ENCODE results near the gene PPP2R2C.

The PPP2R2C gene

DNA sequence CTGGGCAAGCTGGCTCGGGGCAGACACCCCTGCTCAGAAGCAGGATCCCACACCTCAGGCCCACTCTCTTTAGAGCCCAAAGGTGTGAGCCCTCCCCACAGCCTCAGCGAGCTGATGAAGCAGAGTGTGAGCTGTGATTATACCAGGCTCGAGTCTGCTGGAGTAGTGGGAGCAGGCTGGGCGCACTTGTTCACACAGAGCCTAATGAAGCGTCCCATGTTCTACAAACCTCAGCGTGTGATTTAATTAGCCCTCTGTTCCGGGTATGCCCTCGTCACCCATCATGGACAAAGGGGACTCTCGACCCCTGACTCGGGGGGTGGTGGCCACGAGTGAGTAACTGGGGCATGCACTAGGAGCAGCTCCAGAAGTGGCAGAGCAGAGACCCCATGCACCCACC is 62.3 kb downstream of the PPP2R2C start:
- peaks cover 6% of the 10 kb centered on the region; the same call in 1 of the 2 replicates for H3K4me1 ChIP-seq (ENCODE audit: insufficient read depth, low read length)

DNA sequence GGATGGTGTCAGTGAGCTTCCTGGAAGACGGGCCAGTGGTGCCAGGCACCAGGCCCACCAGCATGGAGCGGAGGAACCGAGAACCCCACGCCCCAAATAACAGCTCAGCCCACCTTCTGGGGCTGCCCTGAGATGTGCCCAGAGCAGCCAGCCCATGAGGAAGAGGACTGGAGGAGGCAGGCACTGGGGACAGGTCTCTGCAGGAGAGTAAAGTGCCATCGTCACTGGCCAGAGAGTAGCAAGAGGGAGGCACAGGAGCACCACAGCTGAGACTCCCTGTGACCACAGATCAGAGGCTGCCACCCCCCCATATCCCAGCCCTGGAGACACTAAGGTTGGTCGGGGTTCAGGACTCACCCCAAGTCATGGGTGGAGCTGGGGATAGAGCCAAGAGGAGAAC is 63.0 kb downstream of the PPP2R2C start:
- Histone ChIP-seq H3K36me3 (ENCODE audit: insufficient read depth, low read length) (no peaks in the 10 kb centered on the region), H3K9me3 (ENCODE audit: control insufficient read depth, insufficient read depth, low read length) (no peaks in the 10 kb centered on the region), H3K9ac (ENCODE audit: low read depth, low read length) (no peak overlapping the region), H3K4me1 (ENCODE audit: insufficient read depth, low read length) (peaks cover 6% of the 10 kb centered on the region; the same call in 1 of the 2 replicates)

More for the DNA sequence above, 62.3 kb downstream of the PPP2R2C start:
- H3K9me3 ChIP-seq (ENCODE audit: control insufficient read depth, insufficient read depth, low read length): no peaks in the 10 kb centered on the region
- H3K36me3 ChIP-seq (ENCODE audit: insufficient read depth, low read length): no peaks in the 10 kb centered on the region
- no peak overlapping the region for H3K9ac ChIP-seq (ENCODE audit: low read depth, low read length)

DNA sequence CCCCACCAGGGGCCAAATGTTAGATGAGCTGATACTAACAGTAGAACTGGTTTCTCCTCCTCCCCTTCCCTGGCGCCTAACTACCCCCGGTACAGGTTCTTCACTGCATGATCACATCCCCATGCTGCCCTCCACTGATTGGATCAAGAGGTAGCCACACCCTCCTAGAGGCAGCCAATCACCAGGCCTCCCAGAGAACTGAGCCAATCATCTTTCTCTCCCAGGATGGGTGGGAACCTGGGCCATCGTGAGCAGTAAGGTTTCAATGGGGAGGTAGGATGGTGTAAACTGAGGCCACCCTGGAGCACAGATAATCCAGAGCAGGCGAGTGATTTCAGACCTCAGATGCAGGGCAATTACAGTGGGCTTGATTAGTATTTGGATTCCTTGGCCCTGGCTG is 64.2 kb downstream of the PPP2R2C start:
- Histone ChIP-seq H3K4me1 (ENCODE audit: insufficient read depth, low read length) (peaks cover 6% of the 10 kb centered on the region; the same call in 1 of the 2 replicates), H3K9me3 (ENCODE audit: control insufficient read depth, insufficient read depth, low read length) (no peaks in the 10 kb centered on the region), H3K36me3 (ENCODE audit: insufficient read depth, low read length) (no peaks in the 10 kb centered on the region), H3K9ac (ENCODE audit: low read depth, low read length) (no peak overlapping the region)

DNA sequence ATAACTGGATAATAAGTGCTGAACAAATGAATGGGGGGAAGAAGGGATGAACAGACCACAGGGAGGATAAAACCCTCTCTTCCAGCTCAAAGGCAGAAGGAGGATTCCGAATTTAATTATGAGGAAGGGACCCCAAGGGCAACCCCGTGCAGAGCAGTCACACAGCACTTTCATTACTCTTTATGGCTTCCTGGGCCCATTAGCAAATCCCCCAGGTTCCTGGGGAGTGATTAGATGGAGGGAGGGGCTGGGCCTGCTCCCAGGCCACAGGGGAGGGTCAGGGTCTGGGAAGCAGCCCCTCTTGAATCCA is 67.1 kb downstream of the PPP2R2C start:
- H3K9ac ChIP-seq (ENCODE audit: low read depth, low read length): no peak overlapping the region
- H3K9me3 ChIP-seq (ENCODE audit: control insufficient read depth, insufficient read depth, low read length): no peaks in the 10 kb centered on the region
- no peaks in the 10 kb centered on the region for H3K36me3 ChIP-seq (ENCODE audit: insufficient read depth, low read length)
- H3K4me1 ChIP-seq (ENCODE audit: insufficient read depth, low read length): peaks cover 6% of the 10 kb centered on the region; the same call in 1 of the 2 replicates

DNA sequence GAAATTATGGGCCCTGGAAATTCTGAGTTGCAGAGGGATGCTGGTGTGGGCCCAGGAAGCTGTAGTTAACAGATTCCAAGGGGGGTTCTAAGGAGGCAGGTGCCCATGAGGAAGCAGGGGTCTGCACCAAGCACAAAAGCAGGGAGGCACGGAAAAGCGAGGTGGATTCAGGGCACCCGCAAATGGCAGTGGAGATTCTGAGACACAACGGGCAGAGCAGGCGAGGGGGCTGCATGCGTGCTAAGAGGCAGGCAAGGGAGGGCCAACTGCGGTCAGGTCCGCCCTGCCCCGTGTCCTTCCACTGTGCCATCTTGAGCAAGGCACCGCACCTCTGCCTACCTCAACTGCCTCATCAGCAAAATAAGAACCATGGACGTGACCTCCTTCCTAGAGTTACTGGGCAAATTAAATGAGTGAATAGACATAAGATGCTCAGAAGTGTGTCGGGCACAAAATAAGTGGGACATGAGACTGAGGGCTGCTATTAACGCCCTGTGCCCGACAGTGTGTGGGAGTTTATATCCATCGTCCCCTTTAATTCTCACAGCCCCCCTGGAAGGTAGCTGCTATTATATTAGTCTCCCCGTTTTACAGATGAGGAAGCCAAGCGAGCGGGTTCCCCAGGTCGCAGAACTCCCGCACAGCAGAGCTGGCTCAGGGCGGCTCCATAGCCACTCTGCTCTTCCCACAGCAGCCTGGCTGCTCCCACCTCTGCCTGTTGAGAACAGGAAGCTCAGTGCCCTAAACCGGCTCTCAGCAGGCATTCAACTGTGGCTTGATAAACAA is 67.6 kb downstream of the PPP2R2C start:
- H3K36me3 ChIP-seq (ENCODE audit: insufficient read depth, low read length): no peaks in the 10 kb centered on the region
- no peak overlapping the region for H3K9ac ChIP-seq (ENCODE audit: low read depth, low read length)
- peaks cover 6% of the 10 kb centered on the region; the same call in 1 of the 2 replicates for H3K4me1 ChIP-seq (ENCODE audit: insufficient read depth, low read length)
- H3K9me3 ChIP-seq (ENCODE audit: control insufficient read depth, insufficient read depth, low read length): no peaks in the 10 kb centered on the region

DNA sequence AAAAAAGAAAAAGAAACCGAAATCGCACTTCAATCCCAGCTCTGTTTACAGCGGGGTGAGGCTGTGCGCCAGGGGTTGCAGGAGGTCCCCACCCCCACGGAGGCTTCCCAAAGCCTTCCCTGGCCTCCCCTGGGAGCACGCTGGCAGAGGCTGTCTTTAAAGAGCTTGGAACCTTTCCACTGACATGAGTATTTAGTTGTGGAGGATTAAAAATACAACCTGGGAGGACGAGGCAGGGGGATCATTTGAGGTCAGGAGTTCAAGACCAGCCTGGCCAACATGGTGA is 69.1 kb downstream of the PPP2R2C start:
- peaks cover 6% of the 10 kb centered on the region; the same call in 1 of the 2 replicates for H3K4me1 ChIP-seq (ENCODE audit: insufficient read depth, low read length)
- H3K36me3 ChIP-seq (ENCODE audit: insufficient read depth, low read length): no peaks in the 10 kb centered on the region
- H3K9me3 ChIP-seq (ENCODE audit: control insufficient read depth, insufficient read depth, low read length): no peaks in the 10 kb centered on the region
- no peak overlapping the region for H3K9ac ChIP-seq (ENCODE audit: low read depth, low read length)

DNA sequence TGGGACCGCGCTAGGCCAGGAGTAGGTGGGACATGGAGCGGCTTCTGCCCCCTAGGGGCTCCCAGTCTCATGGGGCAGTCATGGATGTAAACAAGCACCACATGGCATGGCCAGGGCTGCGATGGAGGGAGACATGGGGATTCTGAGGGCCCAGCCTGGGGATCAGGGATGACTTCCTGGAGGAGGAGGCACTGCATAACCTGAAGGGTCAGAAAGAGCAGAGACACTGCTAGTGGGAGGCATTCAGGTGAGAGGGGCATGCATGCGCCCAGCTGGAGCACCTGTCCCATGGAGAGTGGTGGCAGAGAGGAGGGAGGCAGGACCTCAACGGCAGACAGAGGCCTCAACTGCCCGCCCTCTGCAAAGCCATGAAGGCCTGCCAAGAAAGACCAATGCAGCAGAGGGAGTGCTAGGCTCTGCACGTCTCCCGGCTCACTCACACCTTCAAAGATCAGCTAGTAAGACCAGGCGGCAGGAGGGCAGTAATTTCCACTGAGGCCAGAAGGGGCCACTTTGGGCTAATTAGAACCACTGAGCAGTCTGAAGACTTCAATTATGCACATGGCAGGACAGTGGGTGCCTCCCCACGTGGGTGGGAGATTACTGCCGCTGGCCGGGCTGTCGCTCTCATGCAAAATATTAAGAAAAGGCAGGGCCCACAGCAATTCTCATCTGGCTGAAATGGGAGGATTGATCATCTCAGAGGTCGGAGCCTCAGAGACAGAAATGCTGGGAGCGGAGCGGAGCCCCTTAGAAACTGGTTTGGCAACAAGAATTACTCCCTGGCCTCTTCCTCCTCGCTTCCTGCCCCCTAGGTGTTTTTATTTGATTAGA is 69.6 kb downstream of the PPP2R2C start:
- no peak overlapping the region for H3K9ac ChIP-seq (ENCODE audit: low read depth, low read length)
- no peaks in the 10 kb centered on the region for H3K36me3 ChIP-seq (ENCODE audit: insufficient read depth, low read length)
- peaks cover 6% of the 10 kb centered on the region; the same call in 1 of the 2 replicates for H3K4me1 ChIP-seq (ENCODE audit: insufficient read depth, low read length)
- no peaks in the 10 kb centered on the region for H3K9me3 ChIP-seq (ENCODE audit: control insufficient read depth, insufficient read depth, low read length)

DNA sequence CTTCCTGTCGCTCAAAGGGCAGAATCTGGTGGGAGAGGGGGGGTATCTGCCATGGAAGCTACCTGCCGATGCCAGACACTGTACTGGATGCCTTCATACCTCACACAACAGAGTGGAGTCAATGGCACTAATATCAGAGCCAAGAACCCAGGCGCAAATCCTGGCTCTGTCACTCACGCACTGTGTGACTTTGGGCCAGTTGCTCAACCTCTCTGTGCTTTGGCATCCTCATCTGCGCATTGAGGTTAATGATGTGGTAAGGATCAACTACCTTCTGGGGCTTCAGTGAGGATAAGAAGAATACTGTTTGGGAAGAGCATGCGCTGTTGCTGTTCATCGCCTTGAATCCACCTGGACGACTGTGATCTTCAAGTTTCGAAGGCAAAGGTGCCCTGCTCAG is 70.6 kb downstream of the PPP2R2C start:
- Histone ChIP-seq H3K4me1 (ENCODE audit: insufficient read depth, low read length) (peaks cover 6% of the 10 kb centered on the region; the same call in 1 of the 2 replicates), H3K36me3 (ENCODE audit: insufficient read depth, low read length) (no peaks in the 10 kb centered on the region), H3K9ac (ENCODE audit: low read depth, low read length) (no peak overlapping the region), H3K9me3 (ENCODE audit: control insufficient read depth, insufficient read depth, low read length) (no peaks in the 10 kb centered on the region)

DNA sequence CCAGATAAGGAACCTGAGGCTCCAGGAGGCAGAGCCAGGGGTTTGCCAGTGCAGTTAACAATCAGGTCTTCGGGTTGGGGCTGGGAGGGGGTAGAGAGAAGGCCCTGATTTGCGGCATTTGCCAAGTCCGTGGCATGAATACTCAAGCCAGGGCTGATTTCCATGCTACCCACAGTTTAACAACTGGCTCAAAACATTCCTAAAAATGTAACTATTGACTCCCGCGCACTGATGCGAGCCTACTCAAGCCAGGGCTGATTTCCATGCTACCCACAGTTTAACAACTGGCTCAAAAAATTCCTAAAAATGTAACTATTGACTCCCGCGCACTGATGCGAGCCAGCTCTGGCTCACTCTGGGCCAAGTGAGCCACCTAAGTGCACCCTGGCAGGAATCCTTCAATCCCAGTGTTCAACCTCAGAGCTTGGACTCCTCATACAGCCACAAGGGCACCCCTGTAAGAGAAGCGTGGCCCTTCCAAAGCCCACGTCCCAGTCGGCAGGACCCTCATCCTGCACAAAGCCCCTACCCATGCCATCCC is 75.6 kb downstream of the PPP2R2C start:
- no peaks in the 10 kb centered on the region for H3K36me3 ChIP-seq (ENCODE audit: insufficient read depth, low read length)
- no peaks in the 10 kb centered on the region for H3K4me1 ChIP-seq (ENCODE audit: insufficient read depth, low read length)
- H3K9me3 ChIP-seq (ENCODE audit: control insufficient read depth, insufficient read depth, low read length): no peaks in the 10 kb centered on the region

DNA sequence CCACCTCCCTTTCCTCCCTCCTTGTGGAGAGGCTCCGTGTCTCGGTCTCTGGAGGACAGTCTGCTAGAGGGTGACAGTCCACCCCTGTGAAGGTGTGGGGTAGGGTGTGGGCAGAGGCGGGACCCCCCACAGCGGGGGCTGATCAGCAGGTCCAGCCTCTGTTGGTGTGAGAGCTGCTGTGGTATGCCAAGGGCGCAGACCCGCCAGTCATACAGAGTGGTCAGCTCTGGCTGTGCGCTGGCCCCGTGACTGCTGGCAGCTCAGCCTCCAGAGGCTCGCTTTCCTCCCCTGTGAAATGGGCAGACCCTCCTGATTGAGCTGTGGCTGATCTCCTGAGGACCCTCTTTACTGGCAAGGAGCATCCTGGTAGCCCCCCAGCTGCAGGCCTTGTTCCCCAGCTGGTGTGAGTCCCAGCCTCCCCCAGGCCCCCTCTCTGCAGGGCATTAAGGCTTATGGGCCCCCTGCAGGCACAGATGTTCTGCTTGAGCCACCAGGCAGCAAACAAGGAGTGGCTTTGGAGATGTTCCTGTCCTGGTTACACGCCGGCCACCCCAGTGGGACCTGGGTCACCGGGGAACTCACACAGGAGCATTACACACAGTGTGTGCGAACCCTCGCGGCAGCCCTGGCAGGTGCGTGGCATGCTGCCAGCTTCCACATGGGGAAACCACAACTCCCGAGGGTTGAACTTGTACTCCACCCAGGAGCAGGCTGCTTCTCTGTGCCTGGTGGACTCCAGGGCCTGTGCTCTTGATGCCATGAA is 76.8 kb downstream of the PPP2R2C start:
- no peaks in the 10 kb centered on the region for H3K36me3 ChIP-seq (ENCODE audit: insufficient read depth, low read length)

More for the DNA sequence above, 75.6 kb downstream of the PPP2R2C start:
- no peak overlapping the region for H3K9ac ChIP-seq (ENCODE audit: low read depth, low read length)

DNA sequence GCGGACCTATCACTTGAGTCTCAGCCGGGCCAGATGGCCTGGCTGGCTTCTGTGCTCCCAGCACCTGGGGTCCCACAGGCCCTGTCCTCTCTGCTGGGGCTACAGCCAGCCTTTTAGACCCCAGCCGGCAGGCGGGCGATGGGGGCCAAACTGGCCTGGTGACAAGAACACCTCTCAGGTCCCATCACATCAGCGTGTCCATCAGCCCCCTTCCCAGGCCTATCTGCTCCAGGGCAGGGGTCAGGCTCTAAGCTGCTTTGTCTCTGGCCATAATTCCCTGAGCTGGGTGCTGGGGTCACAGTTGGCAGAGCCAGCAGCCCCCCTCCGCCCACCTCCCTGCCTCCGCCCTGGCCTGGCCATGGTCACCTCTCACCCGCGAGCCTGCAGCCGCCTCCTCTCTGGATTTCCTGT is 77.7 kb downstream of the PPP2R2C start:
- no peaks in the 10 kb centered on the region for H3K9me3 ChIP-seq (ENCODE audit: control insufficient read depth, insufficient read depth, low read length)
- H3K9ac ChIP-seq (ENCODE audit: low read depth, low read length): no peak overlapping the region
- no peaks in the 10 kb centered on the region for H3K36me3 ChIP-seq (ENCODE audit: insufficient read depth, low read length)
- peaks cover 7% of the 10 kb centered on the region; the same call in 1 of the 2 replicates for H3K4me1 ChIP-seq (ENCODE audit: insufficient read depth, low read length)

More for the DNA sequence above, 76.8 kb downstream of the PPP2R2C start:
- Histone ChIP-seq H3K9ac (ENCODE audit: low read depth, low read length) (no peak overlapping the region), H3K4me1 (ENCODE audit: insufficient read depth, low read length) (peaks cover under 1% of the 10 kb centered on the region; the same call in 1 of the 2 replicates), H3K9me3 (ENCODE audit: control insufficient read depth, insufficient read depth, low read length) (no peaks in the 10 kb centered on the region)

DNA sequence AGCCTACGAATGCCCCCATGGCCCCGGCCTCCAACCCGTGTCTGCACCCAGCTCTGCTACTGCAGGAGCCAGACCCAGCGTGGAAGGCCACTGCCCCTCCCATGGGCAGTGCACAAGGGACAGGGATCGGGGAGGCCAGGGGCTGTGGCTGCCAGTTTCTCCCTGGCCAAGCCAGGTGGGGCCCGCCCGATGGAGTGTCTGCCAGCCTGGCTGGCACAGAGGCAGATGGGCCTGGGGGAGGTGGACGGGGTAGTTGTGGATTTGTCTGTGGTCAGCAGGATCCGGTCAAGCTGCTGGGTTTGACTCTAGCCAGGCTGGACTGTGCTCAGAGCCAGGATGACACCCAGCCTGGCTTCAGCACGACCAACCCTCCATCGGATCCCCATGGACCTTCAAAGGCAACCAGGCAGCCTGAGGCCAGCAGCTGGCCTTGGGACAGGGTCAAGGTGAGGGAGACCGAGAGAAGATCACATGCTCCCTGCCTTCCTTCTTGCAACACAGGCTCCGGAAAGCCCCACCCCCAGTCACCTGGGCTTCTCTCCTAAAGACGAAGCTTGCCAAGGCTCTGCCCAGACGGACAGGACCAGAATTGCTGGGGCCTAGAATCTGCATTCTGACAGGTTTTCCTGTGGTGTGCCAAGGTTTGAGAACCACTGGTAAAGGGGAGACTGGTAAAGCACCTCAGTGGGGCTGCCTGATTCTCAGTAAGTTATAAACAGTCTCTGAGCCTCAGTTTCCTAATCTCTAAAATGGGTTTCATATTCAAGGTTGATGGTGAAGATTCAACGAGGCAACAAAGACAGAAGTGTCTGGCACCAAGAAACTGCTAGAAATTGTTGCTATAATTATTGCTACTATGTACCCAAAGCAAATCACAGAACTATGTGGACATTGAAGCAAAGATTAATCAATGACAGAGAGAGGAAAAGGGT is 78.6 kb downstream of the PPP2R2C start:
- Histone ChIP-seq H3K4me1 (ENCODE audit: insufficient read depth, low read length) (peaks cover 7% of the 10 kb centered on the region; the same call in 1 of the 2 replicates), H3K36me3 (ENCODE audit: insufficient read depth, low read length) (no peaks in the 10 kb centered on the region), H3K9ac (ENCODE audit: low read depth, low read length) (no peak overlapping the region)

DNA sequence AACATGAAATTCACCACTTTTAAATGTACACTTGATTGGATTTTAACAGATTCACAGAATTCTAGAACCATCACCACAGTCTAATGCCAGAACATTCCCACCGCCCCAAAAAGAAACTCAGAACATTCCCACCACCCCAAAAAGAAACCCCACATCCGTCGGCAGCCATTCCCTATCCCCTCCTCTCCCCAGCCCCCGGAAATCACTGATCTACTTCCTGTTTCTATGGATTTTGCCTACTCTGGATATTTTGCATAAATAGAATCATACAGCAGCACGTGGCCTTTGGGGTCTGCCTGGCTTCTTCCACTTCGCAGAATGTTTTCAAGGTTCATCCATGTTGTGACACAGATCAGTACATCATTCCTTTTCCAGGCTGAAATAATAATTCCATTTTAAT is 79.3 kb downstream of the PPP2R2C start:
- Histone ChIP-seq H3K9me3 (ENCODE audit: control insufficient read depth, insufficient read depth, low read length) (no peaks in the 10 kb centered on the region), H3K36me3 (ENCODE audit: insufficient read depth, low read length) (no peaks in the 10 kb centered on the region), H3K9ac (ENCODE audit: low read depth, low read length) (no peak overlapping the region), H3K4me1 (ENCODE audit: insufficient read depth, low read length) (peaks cover 7% of the 10 kb centered on the region; the same call in 1 of the 2 replicates)

More for the DNA sequence above, 78.6 kb downstream of the PPP2R2C start:
- H3K9me3 ChIP-seq (ENCODE audit: control insufficient read depth, insufficient read depth, low read length): no peaks in the 10 kb centered on the region
